K562 (cell line): ENCODE results near the gene ENG. TPM values are rescaled to one million over a fixed set of nuclear protein-coding genes. Genes with fewer than 3 reads are reported as not detected.

Experiments used
- BRF1 ChIP-seq: IDR thresholded peaks from 3 replicates; pipeline ENCODE4 v1.6.1; 2011; ENCODE audit warnings: borderline replicate concordance, mild to moderate bottlenecking; ENCODE audit not compliant: insufficient read length; ENCODE audit errors: extremely low read depth
- C11orf30 ChIP-seq: fragments of 450-650 bp; IDR thresholded peaks from 2 replicates; pipeline ENCODE4 v1.6.1; 2016; ENCODE audit warnings: low read depth, mild to moderate bottlenecking
- FOXA1 ChIP-seq: fragments of 450-650 bp; IDR thresholded peaks from 2 replicates; pipeline ENCODE4 v1.6.1; 2016; ENCODE audit warnings: mild to moderate bottlenecking, borderline replicate concordance
- HMG20A ChIP-seq: fragments of 450-650 bp; formaldehyde crosslinking; conservative IDR thresholded peaks from 2 replicates; pipeline ENCODE4 v1.4.0; 2020; ENCODE audit warnings: mild to moderate bottlenecking, mixed read lengths
- KAT8 ChIP-seq: fragments of 450-650 bp; IDR thresholded peaks from 2 replicates; pipeline ENCODE4 v1.6.1; 2016; ENCODE audit warnings: low read depth, mild to moderate bottlenecking
- LEF1 ChIP-seq: fragments of 450-650 bp; IDR thresholded peaks from 2 replicates; pipeline ENCODE4 v1.6.1; 2016; ENCODE audit warnings: mild to moderate bottlenecking
- MCM7 ChIP-seq, 2 experiments: fragments of 450-650 bp; IDR thresholded peaks; 2 replicates each; pipeline ENCODE4 v1.6.1; 2016 to 2018
- MEF2D ChIP-seq: conservative IDR thresholded peaks from 2 replicates; pipeline ENCODE4 v1.6.1; 2016; ENCODE audit warnings: low read depth, missing genetic modification characterization, missing compliant biosample characterization
- NFRKB ChIP-seq: fragments of 450-650 bp; IDR thresholded peaks from 2 replicates; pipeline ENCODE4 v1.6.1; 2016; ENCODE audit warnings: low read depth
- ZFP36 ChIP-seq: fragments of 150-350 bp; IDR thresholded peaks from 2 replicates; pipeline ENCODE4 v1.6.1; 2018; ENCODE audit warnings: low read length, low read depth; ENCODE audit not compliant: partially characterized antibody
- ZNF140 ChIP-seq: fragments of 250-450 bp; sonication (Bioruptor Pico); IDR thresholded peaks from 2 replicates; pipeline ENCODE4 v1.8.0; 2021; ENCODE audit warnings: moderate library complexity, mild to moderate bottlenecking, inconsistent platforms
- ZNF766 ChIP-seq: fragments of 200-800 bp; sonication (Bioruptor generic); conservative IDR thresholded peaks from 2 replicates; pipeline ENCODE4 v1.6.1; 2016; ENCODE audit warnings: missing genetic modification characterization, missing compliant biosample characterization
- polyA plus RNA-seq, 8 experiments: library from polyadenylated mRNA; depleted of rRNA in 4 of 8; stranded (reverse) in 5 of 8; unstranded in 3 of 8; fragments of >200 nt; fragmentation: Nextera tagmentation in 2 of 8; fragmentation: Illumina TruSeq in 1 of 8; extraction: Ambion mirVana in 2 of 8; extraction: Trizol in 1 of 8; gene quantifications; 2 replicates each; pipeline versions ENCODE4 v1.2.1 to v1.2.3, GENCODE V29; 2011 to 2014; ENCODE audit warnings: inconsistent platforms in 1 of 8, missing spikeins in 1 of 8
- total RNA-seq, 7 experiments: library from RNA; depleted of rRNA in 6 of 7; stranded (reverse); fragments of >200 nt in 6 of 7; fragmentation: Illumina TruSeq in 2 of 7; extraction: Trizol in 2 of 7; gene quantifications; 2 replicates each; pipeline versions ENCODE4 v1.2.1 to v1.2.3, GENCODE V29; 2011 to 2021; ENCODE audit warnings: low replicate concordance in 1 of 7
- TF ChIP-seq, protein P1 (sequence below): fragments of 250-450 bp; sonication (Bioruptor Pico); IDR thresholded peaks from 2 replicates; pipeline ENCODE4 v1.4.0; 2020; ENCODE audit warnings: mild to moderate bottlenecking
- TF ChIP-seq, protein P2 (sequence below): fragments of 250-450 bp; sonication (Bioruptor Pico); IDR thresholded peaks from 2 replicates; pipeline ENCODE4 v1.4.0; 2020
- TF ChIP-seq, protein P3 (sequence below): fragments of 250-450 bp; sonication (Bioruptor Pico); IDR thresholded peaks from 2 replicates; pipeline ENCODE4 v1.5.0; 2020; ENCODE audit warnings: mild to moderate bottlenecking, borderline replicate concordance
- TF ChIP-seq, protein P4 (sequence below): fragments of 450-650 bp; IDR thresholded peaks from 2 replicates; pipeline ENCODE4 v1.6.1; 2018; ENCODE audit not compliant: partially characterized antibody
- TF ChIP-seq, protein P5 (sequence below): fragments of 250-450 bp; sonication (Bioruptor Pico); IDR thresholded peaks from 2 replicates; pipeline ENCODE4 v1.8.0; 2021; ENCODE audit warnings: moderate library complexity, mild to moderate bottlenecking, inconsistent platforms

ENG gene
- total and polyA plus RNA-seq, 9 of the 15 experiments (the other 6 are each of a cell fraction or from before 2014, with no cell fraction given), result 0.04 to 0.40 (median 0.14) TPM; not detected in 1

DNA sequence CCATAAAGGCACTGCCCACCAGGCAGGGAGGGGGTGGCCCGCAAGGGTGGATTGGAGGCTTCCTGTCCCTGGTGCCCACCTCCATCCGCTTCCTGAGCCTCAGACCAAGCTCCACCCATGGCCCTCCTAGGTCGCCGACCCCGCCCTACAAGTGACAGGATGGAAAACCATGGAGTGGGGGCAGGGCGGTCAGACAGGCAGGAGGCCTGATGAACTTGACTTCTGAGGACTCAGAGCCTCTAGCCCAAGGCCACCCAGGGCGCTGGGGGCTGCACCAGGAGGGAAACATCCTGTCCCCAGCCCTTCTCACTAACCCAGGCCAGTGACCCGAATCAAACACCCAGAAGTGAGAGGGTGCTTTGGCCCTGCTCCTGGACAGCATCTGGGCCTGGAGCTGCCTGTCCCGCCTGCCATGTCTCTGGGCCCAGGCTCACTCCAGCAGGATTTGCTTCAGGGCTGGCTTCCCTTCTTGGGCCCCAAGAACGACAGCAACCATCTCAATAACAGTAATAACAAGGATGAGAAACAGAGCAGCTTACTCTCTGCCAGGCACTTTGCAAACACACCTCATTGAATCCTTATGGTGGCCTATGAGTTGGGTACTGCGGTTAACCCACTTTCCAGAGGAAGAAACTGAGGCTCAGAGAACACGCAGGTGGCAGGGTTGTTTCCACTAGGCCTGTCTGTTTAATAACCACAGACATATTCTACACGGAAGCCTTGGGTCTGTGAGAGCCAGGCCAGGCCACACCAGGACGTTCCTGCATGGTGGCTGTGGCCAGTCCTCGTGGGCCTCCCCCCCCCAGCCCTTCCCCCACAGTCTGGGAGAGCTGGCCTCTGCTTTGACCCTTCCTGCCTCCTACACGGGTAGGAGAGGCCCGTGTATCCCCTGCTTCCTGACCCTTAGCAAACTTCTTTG, 49.4 kb upstream of the ENG start (continued):
- TF ChIP-seq BRF1, result no peak
- TF ChIP-seq HMG20A, result no peak
- TF ChIP-seq C11orf30, result no peak
- TF ChIP-seq NFRKB, result no peak; the same call in 1 of the 2 replicates
- no peak for TF ChIP-seq ZFP36
- TF ChIP-seq FOXA1, result no peak
- TF ChIP-seq, protein P1, sequence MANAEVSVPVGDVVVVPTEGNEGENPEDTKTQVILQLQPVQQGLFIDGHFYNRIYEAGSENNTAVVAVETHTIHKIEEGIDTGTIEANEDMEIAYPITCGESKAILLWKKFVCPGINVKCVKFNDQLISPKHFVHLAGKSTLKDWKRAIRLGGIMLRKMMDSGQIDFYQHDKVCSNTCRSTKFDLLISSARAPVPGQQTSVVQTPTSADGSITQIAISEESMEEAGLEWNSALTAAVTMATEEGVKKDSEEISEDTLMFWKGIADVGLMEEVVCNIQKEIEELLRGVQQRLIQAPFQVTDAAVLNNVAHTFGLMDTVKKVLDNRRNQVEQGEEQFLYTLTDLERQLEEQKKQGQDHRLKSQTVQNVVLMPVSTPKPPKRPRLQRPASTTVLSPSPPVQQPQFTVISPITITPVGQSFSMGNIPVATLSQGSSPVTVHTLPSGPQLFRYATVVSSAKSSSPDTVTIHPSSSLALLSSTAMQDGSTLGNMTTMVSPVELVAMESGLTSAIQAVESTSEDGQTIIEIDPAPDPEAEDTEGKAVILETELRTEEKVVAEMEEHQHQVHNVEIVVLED (CRISPR knock-in tag), result no peak
- TF ChIP-seq MEF2D, result no peak
- TF ChIP-seq, protein P2, sequence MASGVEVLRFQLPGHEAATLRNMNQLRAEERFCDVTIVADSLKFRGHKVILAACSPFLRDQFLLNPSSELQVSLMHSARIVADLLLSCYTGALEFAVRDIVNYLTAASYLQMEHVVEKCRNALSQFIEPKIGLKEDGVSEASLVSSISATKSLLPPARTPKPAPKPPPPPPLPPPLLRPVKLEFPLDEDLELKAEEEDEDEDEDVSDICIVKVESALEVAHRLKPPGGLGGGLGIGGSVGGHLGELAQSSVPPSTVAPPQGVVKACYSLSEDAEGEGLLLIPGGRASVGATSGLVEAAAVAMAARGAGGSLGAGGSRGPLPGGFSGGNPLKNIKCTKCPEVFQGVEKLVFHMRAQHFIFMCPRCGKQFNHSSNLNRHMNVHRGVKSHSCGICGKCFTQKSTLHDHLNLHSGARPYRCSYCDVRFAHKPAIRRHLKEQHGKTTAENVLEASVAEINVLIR (CRISPR knock-in tag), result no peak
- TF ChIP-seq, protein P3, sequence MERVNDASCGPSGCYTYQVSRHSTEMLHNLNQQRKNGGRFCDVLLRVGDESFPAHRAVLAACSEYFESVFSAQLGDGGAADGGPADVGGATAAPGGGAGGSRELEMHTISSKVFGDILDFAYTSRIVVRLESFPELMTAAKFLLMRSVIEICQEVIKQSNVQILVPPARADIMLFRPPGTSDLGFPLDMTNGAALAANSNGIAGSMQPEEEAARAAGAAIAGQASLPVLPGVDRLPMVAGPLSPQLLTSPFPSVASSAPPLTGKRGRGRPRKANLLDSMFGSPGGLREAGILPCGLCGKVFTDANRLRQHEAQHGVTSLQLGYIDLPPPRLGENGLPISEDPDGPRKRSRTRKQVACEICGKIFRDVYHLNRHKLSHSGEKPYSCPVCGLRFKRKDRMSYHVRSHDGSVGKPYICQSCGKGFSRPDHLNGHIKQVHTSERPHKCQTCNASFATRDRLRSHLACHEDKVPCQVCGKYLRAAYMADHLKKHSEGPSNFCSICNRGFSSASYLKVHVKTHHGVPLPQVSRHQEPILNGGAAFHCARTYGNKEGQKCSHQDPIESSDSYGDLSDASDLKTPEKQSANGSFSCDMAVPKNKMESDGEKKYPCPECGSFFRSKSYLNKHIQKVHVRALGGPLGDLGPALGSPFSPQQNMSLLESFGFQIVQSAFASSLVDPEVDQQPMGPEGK, result no peak
- no peak for TF ChIP-seq ZNF140 (CRISPR knock-in tag)
- no peak for TF ChIP-seq MCM7 (IDR thresholded peaks at IDR 0.05)
- no peak for TF ChIP-seq KAT8
- TF ChIP-seq, protein P4, sequence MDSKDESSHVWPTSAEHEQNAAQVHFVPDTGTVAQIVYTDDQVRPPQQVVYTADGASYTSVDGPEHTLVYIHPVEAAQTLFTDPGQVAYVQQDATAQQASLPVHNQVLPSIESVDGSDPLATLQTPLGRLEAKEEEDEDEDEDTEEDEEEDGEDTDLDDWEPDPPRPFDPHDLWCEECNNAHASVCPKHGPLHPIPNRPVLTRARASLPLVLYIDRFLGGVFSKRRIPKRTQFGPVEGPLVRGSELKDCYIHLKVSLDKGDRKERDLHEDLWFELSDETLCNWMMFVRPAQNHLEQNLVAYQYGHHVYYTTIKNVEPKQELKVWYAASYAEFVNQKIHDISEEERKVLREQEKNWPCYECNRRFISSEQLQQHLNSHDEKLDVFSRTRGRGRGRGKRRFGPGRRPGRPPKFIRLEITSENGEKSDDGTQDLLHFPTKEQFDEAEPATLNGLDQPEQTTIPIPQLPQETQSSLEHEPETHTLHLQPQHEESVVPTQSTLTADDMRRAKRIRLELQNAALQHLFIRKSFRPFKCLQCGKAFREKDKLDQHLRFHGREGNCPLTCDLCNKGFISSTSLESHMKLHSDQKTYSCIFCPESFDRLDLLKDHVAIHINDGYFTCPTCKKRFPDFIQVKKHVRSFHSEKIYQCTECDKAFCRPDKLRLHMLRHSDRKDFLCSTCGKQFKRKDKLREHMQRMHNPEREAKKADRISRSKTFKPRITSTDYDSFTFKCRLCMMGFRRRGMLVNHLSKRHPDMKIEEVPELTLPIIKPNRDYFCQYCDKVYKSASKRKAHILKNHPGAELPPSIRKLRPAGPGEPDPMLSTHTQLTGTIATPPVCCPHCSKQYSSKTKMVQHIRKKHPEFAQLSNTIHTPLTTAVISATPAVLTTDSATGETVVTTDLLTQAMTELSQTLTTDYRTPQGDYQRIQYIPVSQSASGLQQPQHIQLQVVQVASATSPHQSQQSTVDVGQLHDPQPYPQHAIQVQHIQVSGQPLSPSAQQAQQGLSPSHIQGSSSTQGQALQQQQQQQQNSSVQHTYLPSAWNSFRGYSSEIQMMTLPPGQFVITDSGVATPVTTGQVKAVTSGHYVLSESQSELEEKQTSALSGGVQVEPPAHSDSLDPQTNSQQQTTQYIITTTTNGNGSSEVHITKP, result no peak
- TF ChIP-seq LEF1, result peak; percentile 76; the same call in 1 of the 2 replicates
- TF ChIP-seq, protein P5, sequence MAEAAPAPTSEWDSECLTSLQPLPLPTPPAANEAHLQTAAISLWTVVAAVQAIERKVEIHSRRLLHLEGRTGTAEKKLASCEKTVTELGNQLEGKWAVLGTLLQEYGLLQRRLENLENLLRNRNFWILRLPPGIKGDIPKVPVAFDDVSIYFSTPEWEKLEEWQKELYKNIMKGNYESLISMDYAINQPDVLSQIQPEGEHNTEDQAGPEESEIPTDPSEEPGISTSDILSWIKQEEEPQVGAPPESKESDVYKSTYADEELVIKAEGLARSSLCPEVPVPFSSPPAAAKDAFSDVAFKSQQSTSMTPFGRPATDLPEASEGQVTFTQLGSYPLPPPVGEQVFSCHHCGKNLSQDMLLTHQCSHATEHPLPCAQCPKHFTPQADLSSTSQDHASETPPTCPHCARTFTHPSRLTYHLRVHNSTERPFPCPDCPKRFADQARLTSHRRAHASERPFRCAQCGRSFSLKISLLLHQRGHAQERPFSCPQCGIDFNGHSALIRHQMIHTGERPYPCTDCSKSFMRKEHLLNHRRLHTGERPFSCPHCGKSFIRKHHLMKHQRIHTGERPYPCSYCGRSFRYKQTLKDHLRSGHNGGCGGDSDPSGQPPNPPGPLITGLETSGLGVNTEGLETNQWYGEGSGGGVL (CRISPR knock-in tag), result no peak
- no peak for TF ChIP-seq ZNF766 (CRISPR knock-in tag)
